NCI-H2029 treated with DMSO at 0.1 percent for 48 hours (cell line): ENCODE results near the gene SP8.
"Not testable (repeated sequence)": the region's sequence is repeated elsewhere in the genome, so short reads cannot be mapped to it uniquely, and the experiment has no call there.

Source experiments
- DNase-seq: peaks from one replicate; lab custom pipeline; 2025; lab: John Stamatoyannopoulos, UW

Gene SP8

GRCh38 chr7:20786779-20787659 lies at the start of gene SP8:
TSS of gene SP8 (minus strand) at chr7:20786886. CDS start at chr7:20786798, 88 bp downstream.
- DNase-seq, result no peak

GRCh38 chr7:20836424-20836823 lies 49.7 kb upstream of the SP8 start:
- not testable (repeated sequence) for DNase-seq

GRCh38 chr7:20835111-20835750 lies 48.5 kb upstream of the SP8 start:
- DNase-seq, result no peak

GRCh38 chr7:20834656-20835055 lies 48.0 kb upstream of the SP8 start:
- no peak for DNase-seq

- DNase-seq, result no peak
Observed at GRCh38 chr7:20831956-20832355, 45.3 kb upstream of the SP8 start.

GRCh38 chr7:20831451-20831850 lies 44.8 kb upstream of the SP8 start:
- DNase-seq, result no peak

GRCh38 chr7:20828947-20829346 lies 42.3 kb upstream of the SP8 start:
- peak; percentile 5 for DNase-seq

GRCh38 chr7:20827172-20827571 lies 40.5 kb upstream of the SP8 start:
- no peak for DNase-seq

GRCh38 chr7:20826243-20826642 lies 39.6 kb upstream of the SP8 start:
- DNase-seq, result no peak

- DNase-seq, result no peak
Observed at GRCh38 chr7:20825555-20825954, 38.9 kb upstream of the SP8 start.

- DNase-seq, result not testable (repeated sequence)
Observed at GRCh38 chr7:20821390-20821789, 34.7 kb upstream of the SP8 start.

GRCh38 chr7:20816372-20816959 lies 29.8 kb upstream of the SP8 start:
- DNase-seq, result no peak

- DNase-seq, result no peak
Observed at GRCh38 chr7:20804345-20804744, 17.7 kb upstream of the SP8 start.

- DNase-seq, result no peak
Observed at GRCh38 chr7:20799566-20800366, 13.1 kb upstream of the SP8 start.

- no peak for DNase-seq
Observed at GRCh38 chr7:20798694-20799121, 12.0 kb upstream of the SP8 start.

GRCh38 chr7:20798081-20798693 lies 11.5 kb upstream of the SP8 start:
- DNase-seq, result no peak

- DNase-seq, result no peak
Observed at GRCh38 chr7:20797462-20798080, 10.9 kb upstream of the SP8 start.

- no peak for DNase-seq
Observed at GRCh38 chr7:20797042-20797461, 10.4 kb upstream of the SP8 start.

- DNase-seq, result no peak
Observed at GRCh38 chr7:20796500-20796899, 9.8 kb upstream of the SP8 start.

- DNase-seq, result no peak
Observed at GRCh38 chr7:20795881-20796280, 9.2 kb upstream of the SP8 start.

- no peak for DNase-seq
Observed at GRCh38 chr7:20795361-20795760, 8.7 kb upstream of the SP8 start.
